DMS153 (cell line): ENCODE measurements around the gene ABHD2.

Experiments
- DNase-seq: peaks from one replicate; lab custom pipeline; 2025; lab: John Stamatoyannopoulos, UW

The ABHD2 gene

GRCh38 chr15:89167267-89168176 lies 79.3 kb downstream of the ABHD2 start:
- DNase-seq, result no peak

- DNase-seq, result no peak
These were observed 80.1 kb downstream of the ABHD2 start for GRCh38 chr15:89168316-89168833.

DNA sequence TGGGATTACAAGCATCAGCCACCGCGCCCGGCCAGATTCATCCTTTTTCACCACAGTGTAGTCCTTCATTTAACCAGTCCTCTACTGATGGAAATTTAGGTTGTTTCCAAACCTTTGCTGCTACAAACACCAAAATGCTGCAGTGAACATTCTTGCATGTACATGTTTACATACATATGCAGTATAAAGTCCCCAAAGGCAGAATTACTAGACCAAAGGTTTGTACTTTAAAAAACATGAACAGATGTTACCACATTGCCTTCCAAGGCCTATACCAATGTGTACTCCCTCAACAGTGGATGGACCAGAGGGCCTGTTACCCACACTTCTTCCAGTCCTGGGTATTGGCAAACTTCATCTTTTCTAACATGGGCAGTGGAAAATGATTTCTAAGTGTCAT lies 82.1 kb downstream of the ABHD2 start:
- no peak for DNase-seq

GRCh38 chr15:89171136-89172072 lies 83.1 kb downstream of the ABHD2 start:
- no peak for DNase-seq

DNA sequence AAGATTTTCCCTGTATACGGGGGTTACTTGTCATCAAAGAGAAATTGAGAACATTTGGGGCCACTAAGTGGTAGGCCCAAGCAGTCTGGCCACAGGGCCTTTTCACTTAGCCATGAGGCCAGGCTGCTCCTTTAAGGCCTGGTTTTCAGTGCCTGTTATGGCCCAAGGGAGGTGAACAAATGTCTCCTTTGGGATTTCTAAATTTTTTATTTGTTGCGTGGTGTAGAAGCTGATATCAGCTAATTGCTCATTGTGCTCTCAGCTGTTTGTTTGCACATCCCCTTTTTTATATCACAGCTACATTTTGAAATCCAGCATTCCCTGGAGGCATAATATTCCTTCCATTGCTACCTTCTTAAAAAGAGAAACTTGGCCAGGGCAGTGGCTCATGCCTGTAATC lies 84.7 kb downstream of the ABHD2 start:
- no peak for DNase-seq

- DNase-seq, result no peak
These were observed 86.2 kb downstream of the ABHD2 start for GRCh38 chr15:89174476-89174875.

GRCh38 chr15:89175617-89176191 lies 87.4 kb downstream of the ABHD2 start:
- DNase-seq, result no peak

GRCh38 chr15:89177116-89177515 lies 88.9 kb downstream of the ABHD2 start:
- DNase-seq, result no peak

DNA sequence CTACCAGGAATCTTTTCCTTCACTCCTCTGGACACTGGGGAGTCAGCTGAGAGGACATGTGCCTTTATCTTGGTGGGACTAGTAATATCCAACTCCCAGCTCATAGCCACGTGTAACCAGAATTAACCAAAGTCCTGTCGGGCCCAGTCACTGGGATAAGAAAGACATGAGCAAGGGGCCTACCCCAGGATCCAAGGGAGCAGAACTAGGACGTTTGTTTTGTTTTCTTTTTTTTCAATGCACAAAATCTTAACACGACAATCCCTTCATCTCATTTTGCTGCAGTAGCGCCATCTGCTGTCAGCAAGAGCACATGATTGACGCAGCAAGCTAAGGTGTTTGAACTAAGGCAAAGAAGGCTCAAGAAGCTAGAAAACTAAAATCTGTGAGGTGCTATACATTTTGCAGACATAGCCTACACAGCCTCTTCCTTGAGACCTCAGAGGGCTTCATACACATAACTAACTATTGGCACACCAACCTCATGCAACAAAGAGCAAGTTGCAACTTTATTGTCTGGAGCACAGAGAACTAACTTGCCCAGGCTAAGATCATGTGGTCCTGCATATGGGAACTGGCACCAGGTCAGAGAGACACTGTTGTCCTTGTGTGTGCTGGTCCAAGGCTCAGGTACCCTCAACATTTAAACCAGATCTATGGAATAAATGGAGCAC lies 89.5 kb downstream of the ABHD2 start:
- DNase-seq, result no peak

DNA sequence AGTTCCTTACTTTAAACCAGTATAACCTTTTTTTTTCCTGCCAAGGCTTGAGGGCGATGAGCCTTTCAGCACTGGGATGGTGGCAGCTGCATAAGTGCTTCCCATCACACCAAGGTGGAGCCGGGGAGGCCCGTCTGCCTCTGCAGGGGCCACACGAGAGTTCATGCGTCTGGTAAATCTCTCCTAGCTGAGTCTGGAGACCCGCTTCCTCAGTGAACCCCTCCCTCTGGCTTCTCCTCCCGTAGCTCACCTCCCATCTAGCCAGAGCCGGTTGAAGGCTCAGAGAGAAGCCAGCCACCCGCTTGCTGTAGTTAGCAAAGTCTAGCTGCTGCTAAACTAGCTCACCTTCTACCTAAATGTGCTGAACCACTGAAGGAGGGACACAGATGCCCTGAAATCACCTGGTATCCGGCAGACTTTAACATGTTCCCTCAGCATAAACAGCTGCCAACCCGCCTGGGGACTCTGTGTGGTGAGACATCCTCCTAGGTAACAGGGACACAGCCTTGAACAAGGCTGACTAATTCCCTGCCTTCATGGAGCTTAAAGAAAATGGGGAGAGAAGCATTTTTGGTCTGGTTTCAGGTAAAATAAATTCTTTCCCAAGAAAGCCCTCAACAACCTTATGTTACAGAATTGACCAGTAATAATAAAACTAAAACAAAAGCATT lies 90.2 kb downstream of the ABHD2 start:
- DNase-seq, result no peak

DNA sequence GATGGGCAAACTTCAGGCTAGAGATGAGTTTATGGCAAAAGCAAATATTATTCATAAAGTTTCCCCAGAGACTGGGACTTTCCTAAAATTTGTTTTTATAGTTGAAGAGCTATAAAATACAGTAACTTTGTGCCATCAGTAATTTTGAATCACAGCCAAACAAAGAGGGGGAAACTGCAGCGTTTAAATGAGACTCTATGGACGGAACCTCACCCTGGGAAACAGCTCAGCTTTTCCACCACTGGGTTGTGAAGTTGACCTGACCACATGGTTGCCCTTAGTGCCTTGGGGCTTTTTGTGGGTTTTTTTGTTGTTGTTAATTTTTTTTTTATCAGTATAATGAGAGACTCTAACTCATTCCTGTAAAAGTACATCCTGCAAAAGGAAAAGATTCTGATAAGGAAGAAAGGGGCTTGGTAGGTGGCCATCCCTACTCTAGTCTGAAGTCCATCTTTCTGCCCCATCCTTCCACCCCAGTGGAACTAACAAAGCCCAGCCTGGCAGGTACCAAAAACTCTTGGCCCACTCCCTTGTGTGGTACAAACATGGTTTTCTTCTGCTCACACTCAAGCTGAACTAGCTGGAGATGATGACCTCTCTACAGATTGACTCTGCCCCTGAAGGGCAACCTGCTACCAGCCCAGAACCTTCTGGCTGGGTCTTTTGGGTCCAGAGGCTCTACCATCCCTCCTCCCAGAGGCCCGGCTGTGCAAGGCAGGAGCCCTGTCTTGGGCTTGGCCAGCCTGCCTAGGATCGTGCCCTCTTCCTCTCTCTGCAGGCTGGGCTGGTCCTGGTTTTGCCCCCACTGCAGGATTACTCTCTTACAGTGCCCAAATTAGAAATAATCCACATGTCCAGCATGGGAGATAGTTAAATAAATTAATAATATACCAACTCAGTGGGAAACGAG lies 92.0 kb downstream of the ABHD2 start:
- DNase-seq, result no peak

DNA sequence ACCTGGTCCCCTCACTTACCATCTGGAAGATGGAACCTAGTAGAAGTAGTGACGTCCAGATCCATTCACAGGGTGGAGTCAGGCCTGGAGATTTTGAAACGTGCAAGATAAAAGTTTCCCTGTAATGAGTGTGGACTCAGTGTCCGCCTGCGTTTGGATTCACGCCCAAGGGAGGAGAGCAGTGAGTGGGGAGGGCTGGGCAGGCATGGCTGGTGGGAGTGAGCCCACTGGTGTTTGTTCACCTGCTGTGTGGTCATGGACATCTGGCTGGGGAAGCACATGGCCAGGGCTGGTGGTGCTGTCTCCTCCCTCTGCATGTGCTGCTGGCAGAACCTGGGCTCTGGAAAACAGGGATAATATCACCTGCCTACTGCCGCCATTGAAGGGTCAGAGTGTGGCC lies 96.1 kb downstream of the ABHD2 start:
- DNase-seq, result no peak

DNA sequence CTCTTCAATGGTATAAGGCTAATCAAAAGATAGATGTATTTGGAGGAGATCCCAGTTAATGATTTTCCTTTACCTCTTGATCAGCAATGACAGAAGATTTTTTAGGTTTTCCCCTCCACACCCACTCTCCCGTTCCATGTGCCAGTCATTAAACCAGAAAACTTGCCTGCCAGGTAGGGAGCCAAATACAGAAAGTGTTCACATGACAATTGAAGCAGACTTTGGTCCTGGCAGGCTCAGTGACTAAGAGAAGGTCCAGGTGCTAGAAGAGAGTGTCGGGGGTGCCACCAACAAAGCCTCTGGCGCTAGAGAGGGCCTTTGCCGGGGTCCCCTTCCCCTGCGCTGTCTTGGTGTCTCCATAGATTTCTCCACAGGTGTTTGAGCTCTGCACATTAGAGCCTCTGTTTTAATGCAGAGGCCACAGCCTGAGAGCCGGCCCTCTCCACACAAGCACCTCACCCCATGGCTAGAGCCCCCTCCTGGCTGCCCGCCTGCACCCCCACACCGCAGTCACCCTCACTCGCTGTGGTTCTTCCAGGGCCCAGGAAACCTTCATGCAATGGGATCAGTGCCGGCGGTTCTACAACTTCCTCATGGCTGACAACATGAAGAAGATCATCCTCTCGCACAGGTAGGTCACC lies 96.8 kb downstream of the ABHD2 start:
- no peak for DNase-seq

GRCh38 chr15:89186803-89187202 lies 98.5 kb downstream of the ABHD2 start:
- DNase-seq, result no peak

DNA sequence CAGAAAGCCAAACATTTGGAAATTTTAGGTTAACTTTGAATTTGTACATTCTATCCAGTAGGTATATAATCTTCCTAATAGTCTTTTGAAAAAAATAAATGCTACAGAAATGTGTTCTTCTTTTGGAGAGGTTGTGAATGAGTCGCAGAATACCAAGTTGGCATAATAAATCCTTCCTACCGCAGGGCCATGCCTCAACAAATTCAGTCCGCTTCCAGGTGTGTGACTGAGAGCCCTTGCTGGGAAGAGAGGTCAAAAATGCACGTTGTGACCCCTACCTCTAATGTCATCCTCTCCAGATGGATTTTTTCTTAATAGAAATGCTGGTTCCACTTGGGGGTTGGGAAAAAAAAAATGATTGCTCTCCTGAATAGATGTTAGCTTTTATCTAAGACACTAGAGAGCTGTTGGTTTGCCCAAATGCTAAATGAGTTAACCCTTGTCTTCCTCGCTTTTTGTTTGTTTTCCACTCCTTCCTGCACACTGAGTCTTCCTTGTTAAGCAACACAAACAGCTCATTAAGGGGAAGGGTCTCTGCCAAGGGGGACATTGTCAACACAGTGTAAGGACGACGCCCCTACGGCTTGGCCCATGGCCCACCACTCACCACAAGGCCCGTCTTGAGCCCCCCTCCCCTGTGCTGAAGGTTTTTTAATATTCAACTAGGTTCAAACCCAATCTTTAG lies 99.2 kb downstream of the ABHD2 start:
- no peak for DNase-seq

DNA sequence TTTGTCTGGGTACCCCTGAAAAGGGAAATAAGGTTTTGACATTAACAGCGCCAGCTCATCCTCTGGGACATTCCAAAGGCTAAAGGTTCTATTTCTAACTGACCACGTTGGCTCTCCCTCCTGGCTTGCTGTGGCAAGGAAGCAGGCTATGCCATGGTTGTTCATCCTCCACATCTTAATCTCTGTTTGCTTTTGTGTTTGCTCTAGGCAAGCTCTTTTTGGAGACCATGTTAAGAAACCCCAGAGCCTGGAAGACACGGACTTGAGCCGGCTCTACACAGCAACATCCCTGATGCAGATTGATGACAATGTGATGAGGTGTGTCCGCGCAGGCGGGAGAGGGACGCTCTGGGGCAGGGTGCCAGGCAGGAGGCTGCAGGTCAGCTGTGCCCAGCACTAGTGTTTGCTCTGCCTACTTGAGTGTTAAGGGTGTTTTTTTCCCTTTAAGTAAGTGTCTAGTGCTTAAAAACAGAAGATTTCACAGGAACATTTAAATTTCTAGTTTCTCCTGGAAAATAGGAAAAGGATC lies 99.8 kb downstream of the ABHD2 start:
- DNase-seq, result no peak

- no peak for DNase-seq
These were observed 103.9 kb downstream of the ABHD2 start for GRCh38 chr15:89192136-89192535.

DNA sequence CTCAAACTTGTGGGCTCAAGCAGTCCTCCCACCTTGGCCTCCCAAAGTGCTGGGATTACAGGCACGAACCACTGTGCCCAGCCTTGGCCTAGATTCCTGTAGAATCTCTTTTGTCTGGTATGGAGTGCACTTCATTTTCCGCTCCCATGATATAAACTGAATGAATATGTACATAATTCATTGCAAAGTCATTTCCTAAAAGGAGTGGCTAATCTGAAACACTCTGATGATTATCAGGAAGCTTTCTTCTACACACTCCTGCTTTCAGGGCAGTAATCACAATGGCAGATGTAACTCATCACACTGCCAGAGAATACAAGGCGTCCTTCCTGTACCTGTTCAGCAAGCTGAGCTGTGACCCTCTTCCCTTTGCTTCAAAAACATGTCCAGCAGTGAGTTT lies 104.5 kb downstream of the ABHD2 start:
- no peak for DNase-seq

GRCh38 chr15:89194608-89195007 lies 106.4 kb downstream of the ABHD2 start:
- DNase-seq, result no peak
